Tibial nerve (tissue), 4 donors: ENCODE measurements around the gene BRD7.

Experiments used
- EP300 ChIP-seq, 2 donors: sonication (generic); formaldehyde crosslinking; IDR thresholded peaks; one replicate each; pipeline ENCODE4 v1.6.1; 2017; ENCODE audit warnings: antibody characterized with exemption in 2 of 2, mild to moderate bottlenecking in 1 of 2
- POLR2A ChIP-seq, 2 donors: fragments of 450-650 bp; IDR thresholded peaks; one replicate each; pipeline ENCODE4 v1.6.1; 2017; ENCODE audit warnings: antibody characterized with exemption in 2 of 2, mild to moderate bottlenecking in 2 of 2, moderate library complexity in 2 of 2
- TF ChIP-seq, protein P1 (sequence below), 5 experiments: fragments of 200-600 bp in 3 of 5; fragments of 450-650 bp in 2 of 5; sonication (generic) in 3 of 5; IDR thresholded peaks; one replicate each; pipeline ENCODE4 v1.5.1; 2016 to 2019; ENCODE audit warnings: antibody characterized with exemption in 5 of 5, mild to moderate bottlenecking in 3 of 5, moderate library complexity in 2 of 5

DNA sequence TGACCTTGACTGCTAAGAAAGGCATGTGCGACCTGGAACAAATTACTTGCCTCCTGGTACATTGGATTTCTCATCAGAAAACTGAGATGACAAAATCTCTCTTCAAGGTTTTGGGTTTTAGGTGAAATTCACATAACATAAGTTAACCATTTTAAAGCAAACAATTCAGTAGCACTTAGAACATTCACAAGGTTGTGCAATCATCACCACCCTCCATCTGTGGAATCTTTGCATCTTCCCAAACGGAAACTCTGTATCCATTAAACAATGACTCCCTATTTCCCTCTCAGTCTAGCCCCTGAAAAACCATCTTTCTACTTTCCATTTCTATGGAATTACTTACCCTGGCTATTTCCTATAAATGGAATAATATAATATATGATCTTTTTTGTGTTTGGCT lies 42.2 kb upstream of the BRD7 start:
- TF ChIP-seq, protein P1, sequence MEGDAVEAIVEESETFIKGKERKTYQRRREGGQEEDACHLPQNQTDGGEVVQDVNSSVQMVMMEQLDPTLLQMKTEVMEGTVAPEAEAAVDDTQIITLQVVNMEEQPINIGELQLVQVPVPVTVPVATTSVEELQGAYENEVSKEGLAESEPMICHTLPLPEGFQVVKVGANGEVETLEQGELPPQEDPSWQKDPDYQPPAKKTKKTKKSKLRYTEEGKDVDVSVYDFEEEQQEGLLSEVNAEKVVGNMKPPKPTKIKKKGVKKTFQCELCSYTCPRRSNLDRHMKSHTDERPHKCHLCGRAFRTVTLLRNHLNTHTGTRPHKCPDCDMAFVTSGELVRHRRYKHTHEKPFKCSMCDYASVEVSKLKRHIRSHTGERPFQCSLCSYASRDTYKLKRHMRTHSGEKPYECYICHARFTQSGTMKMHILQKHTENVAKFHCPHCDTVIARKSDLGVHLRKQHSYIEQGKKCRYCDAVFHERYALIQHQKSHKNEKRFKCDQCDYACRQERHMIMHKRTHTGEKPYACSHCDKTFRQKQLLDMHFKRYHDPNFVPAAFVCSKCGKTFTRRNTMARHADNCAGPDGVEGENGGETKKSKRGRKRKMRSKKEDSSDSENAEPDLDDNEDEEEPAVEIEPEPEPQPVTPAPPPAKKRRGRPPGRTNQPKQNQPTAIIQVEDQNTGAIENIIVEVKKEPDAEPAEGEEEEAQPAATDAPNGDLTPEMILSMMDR (IDR thresholded peaks at IDR 0.05) = no peak
- TF ChIP-seq EP300 (IDR thresholded peaks at IDR 0.05) = no peak
- TF ChIP-seq POLR2A (IDR thresholded peaks at IDR 0.05) = no peak
